K562 (cell line): ENCODE data around the gene CPSF4L. TPM values are rescaled to one million over a fixed set of nuclear protein-coding genes. Genes with fewer than 3 reads are reported as not detected.

ENCODE experiments used
- ATAC-seq: fragments of 200-7000 bp; cut with Tn5 transposase; 3 replicates; pipeline ENCODE4 v1.9.1; 2020; ENCODE audit warnings: moderate library complexity
- BruUV-seq: library from RNA; stranded (reverse); fragments of 400-500 nt; replicated peaks from 2 replicates; lab custom pipeline; 2021; lab: Mats Ljungman, UMichigan
- CTCF ChIA-PET: fragments of 300-600 bp; formaldehyde crosslinking; extraction: SDS; loops from one replicate; lab custom pipeline; 2021; ENCODE audit warnings: low intra/inter-chr PET ratio; lab: Yijun Ruan, JAX
- POLR2A ChIA-PET: fragments of 300-600, 350-650 bp; sonication (Branson Sonifier 250); formaldehyde crosslinking; extraction: SDS; loops from one replicate; lab custom pipeline; 2021; ENCODE audit warnings: antibody characterized with exemption, inconsistent platforms; lab: Yijun Ruan, JAX
- DNase-seq, 4 experiments: peaks; one replicate each; pipeline versions ENCODE4 v3.0.0 to v3.0.0-alpha.2; 2011 to 2018; ENCODE audit warnings: low spot score in 3 of 4, mixed read lengths in 3 of 4; ENCODE audit errors: extremely low read depth in 1 of 4
- FAIRE-seq: peaks from 2 replicates; lab custom pipeline; 2011; peaks lifted over from hg19 to GRCh38; lab: Jason Lieb, UNC
- H2AFZ ChIP-seq: 2 replicates; pipeline ENCODE4 v1.6.0; 2011; ENCODE audit warnings: low read depth, low read length, control low read depth, inconsistent platforms
- H3K27ac ChIP-seq: fragments of 200-600 bp; 3 replicates; pipeline ENCODE4 v1.8.0; 2011; ENCODE audit warnings: low read depth, mild to moderate bottlenecking, control low read depth, inconsistent platforms, low read length, moderate library complexity, mixed read lengths; ENCODE audit errors: extremely low read depth
- H3K27me3 ChIP-seq, 2 experiments: fragments of 300-600 bp in 1 of 2; 2 replicates in 1 of 2; 3 replicates in 1 of 2; pipeline versions ENCODE4 v1.6.0 to v1.8.0; 2011; ENCODE audit warnings: inconsistent platforms in 2 of 2, low read length in 2 of 2, mild to moderate bottlenecking in 1 of 2, mixed read lengths in 1 of 2, moderate library complexity in 1 of 2; ENCODE audit not compliant: control insufficient read depth in 2 of 2, insufficient read depth in 2 of 2
- H3K36me3 ChIP-seq: fragments of 300-600 bp; 3 replicates; pipeline ENCODE4 v1.8.0; 2011; ENCODE audit warnings: mild to moderate bottlenecking, low read length, inconsistent platforms; ENCODE audit not compliant: control insufficient read depth, insufficient read depth
- H3K4me1 ChIP-seq, 2 experiments: fragments of 200-600 bp in 1 of 2; replicated peaks in 1 of 2; 2 replicates in 1 of 2; 3 replicates in 1 of 2; pipeline versions ENCODE4 v1.5.1 to v1.8.0; 2011; ENCODE audit warnings: inconsistent platforms in 2 of 2, low read length in 2 of 2, mild to moderate bottlenecking in 1 of 2, mixed read lengths in 1 of 2, moderate library complexity in 1 of 2; ENCODE audit not compliant: control insufficient read depth in 2 of 2, insufficient read depth in 2 of 2
- H3K4me2 ChIP-seq: 2 replicates; pipeline ENCODE4 v1.6.1; 2011; ENCODE audit warnings: low read length, control low read depth, inconsistent platforms, mixed read lengths; ENCODE audit not compliant: insufficient read depth
- H3K4me3 ChIP-seq: fragments of 200-600 bp; sonication (generic), shearing (Covaris generic); 2 replicates; pipeline ENCODE4 v1.5.1; 2016; ENCODE audit warnings: control low read depth, inconsistent platforms
- H3K79me2 ChIP-seq: fragments of 200-600 bp; 3 replicates; pipeline ENCODE4 v1.8.0; 2011; ENCODE audit warnings: low read length, inconsistent platforms; ENCODE audit not compliant: control insufficient read depth, insufficient read depth
- H3K9ac ChIP-seq, 2 experiments: 2 replicates each; pipeline versions ENCODE4 v1.6.0 to v1.6.1; 2011; ENCODE audit warnings: low read depth in 2 of 2, low read length in 2 of 2, control low read depth in 1 of 2, inconsistent platforms in 1 of 2, mild to moderate bottlenecking in 1 of 2, mixed read lengths in 1 of 2; ENCODE audit not compliant: insufficient read depth in 1 of 2
- H3K9me1 ChIP-seq: one replicate; pipeline ENCODE4 v1.6.0; 2011; ENCODE audit warnings: inconsistent platforms, mild to moderate bottlenecking, low read length, moderate library complexity; ENCODE audit not compliant: control insufficient read depth, insufficient read depth
- H3K9me3 ChIP-seq: replicated peaks from 2 replicates; pipeline ENCODE4 v1.5.1; 2011; ENCODE audit warnings: low read depth, low read length, inconsistent platforms; ENCODE audit not compliant: control insufficient read depth, insufficient read depth
- H4K20me1 ChIP-seq: replicated peaks from 2 replicates; pipeline ENCODE4 v1.6.1; 2011; ENCODE audit warnings: low read length, inconsistent platforms, mixed read lengths; ENCODE audit not compliant: control insufficient read depth, insufficient read depth
- NR2C2 ChIP-seq, 2 experiments: fragments of 200-800 bp in 1 of 2; sonication (Bioruptor generic) in 1 of 2; sonication (generic) in 1 of 2; formaldehyde crosslinking in 1 of 2; IDR thresholded peaks; 2 replicates each; pipeline versions ENCODE4 v1.6.1 to v1.8.0; 2016 to 2022; ENCODE audit warnings: mild to moderate bottlenecking in 1 of 2, missing compliant biosample characterization in 1 of 2, missing genetic modification characterization in 1 of 2, missing genetic modification reagents in 1 of 2
- PHF20 ChIP-seq: fragments of 450-650 bp; IDR thresholded peaks from 2 replicates; pipeline ENCODE4 v1.6.1; 2018; ENCODE audit not compliant: partially characterized antibody
- SAP30 ChIP-seq: fragments of 200-600 bp; sonication (generic); IDR thresholded peaks from 2 replicates; pipeline ENCODE4 v1.6.1; 2012; ENCODE audit warnings: borderline replicate concordance, low read depth, mild to moderate bottlenecking, moderate library complexity, low read length, control low read depth, inconsistent platforms; ENCODE audit not compliant: insufficient read depth, poor library complexity, severe bottlenecking
- SMARCC2 ChIP-seq: fragments of 450-650 bp; IDR thresholded peaks from 2 replicates; pipeline ENCODE4 v1.6.1; 2017; ENCODE audit warnings: antibody characterized with exemption, moderate library complexity, mild to moderate bottlenecking, low read depth
- TEAD1 ChIP-seq, 2 experiments: fragments of 450-650 bp in 1 of 2; sonication (generic) in 1 of 2; formaldehyde crosslinking; IDR thresholded peaks; 2 replicates each; pipeline versions ENCODE4 v1.4.0 to v1.8.0; 2020 to 2022; ENCODE audit warnings: mild to moderate bottlenecking in 2 of 2, missing genetic modification reagents in 1 of 2
- TGIF2 ChIP-seq: sonication (generic); formaldehyde crosslinking; IDR thresholded peaks from 2 replicates; pipeline ENCODE4 v1.8.1; 2022; ENCODE audit warnings: mild to moderate bottlenecking, missing genetic modification reagents, moderate library complexity
- WGBS: fragments of 100-300 bp; shearing (Covaris generic); methylation state at CpG from one replicate; pipeline ENCODE4 v1.1.6; 2016; ENCODE audit warnings: low coverage, mixed read lengths; ENCODE audit not compliant: insufficient coverage; ENCODE audit errors: missing lambda C conversion rate; 5-methylcytosine and 5-hydroxymethylcytosine counted together
- in situ Hi-C: fragments of 300-500 bp; cut with MboI; formaldehyde crosslinking; loops from 4 replicates; pipeline ENCODE4 v1.15.0; 2018; ENCODE audit warnings: inconsistent platforms, mixed read lengths
- intact Hi-C: fragments of 100-400 bp; cut with micrococcal nuclease; formaldehyde crosslinking; loops from 2 replicates; pipeline ENCODE4 v1.14.2; 2022
- polyA plus RNA-seq, 8 experiments: library from polyadenylated mRNA; depleted of rRNA in 4 of 8; stranded (reverse) in 5 of 8; unstranded in 3 of 8; fragments of >200 nt; fragmentation: Nextera tagmentation in 2 of 8; fragmentation: Illumina TruSeq in 1 of 8; extraction: Ambion mirVana in 2 of 8; extraction: Trizol in 1 of 8; gene quantifications; 2 replicates each; pipeline versions ENCODE4 v1.2.1 to v1.2.3, GENCODE V29; 2011 to 2014; ENCODE audit warnings: inconsistent platforms in 1 of 8, missing spikeins in 1 of 8
- total RNA-seq, 7 experiments: library from RNA; depleted of rRNA in 6 of 7; stranded (reverse); fragments of >200 nt in 6 of 7; fragmentation: Illumina TruSeq in 2 of 7; extraction: Trizol in 2 of 7; gene quantifications; 2 replicates each; pipeline versions ENCODE4 v1.2.1 to v1.2.3, GENCODE V29; 2011 to 2021; ENCODE audit warnings: low replicate concordance in 1 of 7
- TF ChIP-seq, protein P1 (sequence below): sonication (generic); formaldehyde crosslinking; IDR thresholded peaks from 2 replicates; pipeline ENCODE4 v1.8.1; 2022; ENCODE audit warnings: missing genetic modification reagents
- TF ChIP-seq, protein P2 (sequence below): sonication (generic); formaldehyde crosslinking; IDR thresholded peaks from 2 replicates; pipeline ENCODE4 v1.8.0; 2022; ENCODE audit warnings: mild to moderate bottlenecking, missing genetic modification reagents

CPSF4L gene
- total and polyA plus RNA-seq, 9 of the 15 experiments (the other 6 are each of a cell fraction or from before 2014, with no cell fraction given) = not detected

DNA sequence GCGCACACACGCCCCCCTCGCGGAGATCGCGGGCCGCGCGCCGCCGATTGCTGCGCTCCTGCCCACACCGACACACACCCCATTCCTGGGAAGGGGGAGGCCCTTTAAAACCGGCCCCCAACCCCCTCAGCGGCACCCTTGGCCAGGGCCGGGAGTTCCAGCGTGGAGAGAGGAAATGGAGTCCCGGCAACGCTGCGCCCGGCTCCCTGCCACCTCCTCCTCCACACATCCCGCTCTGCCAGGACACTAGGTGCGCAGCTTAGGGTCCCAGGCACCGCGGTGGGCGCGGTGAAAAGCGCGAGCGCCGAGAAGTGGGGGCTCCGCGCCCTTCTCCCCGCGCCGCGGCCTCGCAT, 49.7 kb upstream of the CPSF4L start:
- Histone ChIP-seq H4K20me1 (no peaks in the 10 kb centered on the region), H2AFZ (peak overlapping the region; percentile 92), H3K4me2 (peak overlapping the region; percentile 81), H3K27ac (peak overlapping the region; percentile 70), H3K27me3 (no peaks in the 10 kb centered on the region), H3K9me1 (peaks cover 3% of the 10 kb centered on the region), H3K4me1 (peaks cover 28 to 55% of the 10 kb centered on the region in 2 experiments), H3K9ac (peak overlapping the region; percentile 69 to 94), H3K36me3 (peaks cover 7% of the 10 kb centered on the region; the same call in 1 of the 3 replicates), H3K9me3 (no peaks in the 10 kb centered on the region), H3K4me3 (peak overlapping the region; percentile 77), H3K79me2 (peaks cover 43% of the 10 kb centered on the region)
- ATAC-seq = peak; percentile 25
- peak in 2 of 4 experiments; percentile 41 to 52 for DNase-seq
- ChIA-PET CTCF (interaction anchor here (0.5 to 2.6 kb wide), 3 partner anchors 13 to 89 kb away, joined by 3 to 14 read pairs (median 3); no protein-coding TSS in a partner anchor), POLR2A (interaction anchor here (1.0 to 1.6 kb wide), 6 partner anchors 8 to 36 kb away, joined by 3 to 7 read pairs (median 6); no protein-coding TSS in a partner anchor)
- 2% methylated on average over 25 of the region's 38 CpGs for WGBS
- intact Hi-C loops = loop anchor here (1.0 to 5.0 kb wide), 3 partner anchors 54 to 79 kb away; a partner anchor contains a TSS
- in situ Hi-C loops = no loop called here
- no peak for FAIRE-seq
- BruUV-seq = no TSS peak
- peak; percentile 33; the same call in 1 of the 2 replicates for TF ChIP-seq SMARCC2
- TF ChIP-seq SAP30 = peak; percentile 83
- 0 out of 2 replicates have a peak, but pooled peaks have one; percentile 23 for TF ChIP-seq NR2C2 (CRISPR knock-in tag; IDR thresholded peaks at IDR 0.05)
- no peak for TF ChIP-seq NR2C2 (tag; IDR thresholded peaks at IDR 0.05)
- TF ChIP-seq, protein P1, sequence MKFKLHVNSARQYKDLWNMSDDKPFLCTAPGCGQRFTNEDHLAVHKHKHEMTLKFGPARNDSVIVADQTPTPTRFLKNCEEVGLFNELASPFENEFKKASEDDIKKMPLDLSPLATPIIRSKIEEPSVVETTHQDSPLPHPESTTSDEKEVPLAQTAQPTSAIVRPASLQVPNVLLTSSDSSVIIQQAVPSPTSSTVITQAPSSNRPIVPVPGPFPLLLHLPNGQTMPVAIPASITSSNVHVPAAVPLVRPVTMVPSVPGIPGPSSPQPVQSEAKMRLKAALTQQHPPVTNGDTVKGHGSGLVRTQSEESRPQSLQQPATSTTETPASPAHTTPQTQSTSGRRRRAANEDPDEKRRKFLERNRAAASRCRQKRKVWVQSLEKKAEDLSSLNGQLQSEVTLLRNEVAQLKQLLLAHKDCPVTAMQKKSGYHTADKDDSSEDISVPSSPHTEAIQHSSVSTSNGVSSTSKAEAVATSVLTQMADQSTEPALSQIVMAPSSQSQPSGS = 0 out of 2 replicates have a peak, but pooled peaks have one; percentile 23
- TF ChIP-seq, protein P2, sequence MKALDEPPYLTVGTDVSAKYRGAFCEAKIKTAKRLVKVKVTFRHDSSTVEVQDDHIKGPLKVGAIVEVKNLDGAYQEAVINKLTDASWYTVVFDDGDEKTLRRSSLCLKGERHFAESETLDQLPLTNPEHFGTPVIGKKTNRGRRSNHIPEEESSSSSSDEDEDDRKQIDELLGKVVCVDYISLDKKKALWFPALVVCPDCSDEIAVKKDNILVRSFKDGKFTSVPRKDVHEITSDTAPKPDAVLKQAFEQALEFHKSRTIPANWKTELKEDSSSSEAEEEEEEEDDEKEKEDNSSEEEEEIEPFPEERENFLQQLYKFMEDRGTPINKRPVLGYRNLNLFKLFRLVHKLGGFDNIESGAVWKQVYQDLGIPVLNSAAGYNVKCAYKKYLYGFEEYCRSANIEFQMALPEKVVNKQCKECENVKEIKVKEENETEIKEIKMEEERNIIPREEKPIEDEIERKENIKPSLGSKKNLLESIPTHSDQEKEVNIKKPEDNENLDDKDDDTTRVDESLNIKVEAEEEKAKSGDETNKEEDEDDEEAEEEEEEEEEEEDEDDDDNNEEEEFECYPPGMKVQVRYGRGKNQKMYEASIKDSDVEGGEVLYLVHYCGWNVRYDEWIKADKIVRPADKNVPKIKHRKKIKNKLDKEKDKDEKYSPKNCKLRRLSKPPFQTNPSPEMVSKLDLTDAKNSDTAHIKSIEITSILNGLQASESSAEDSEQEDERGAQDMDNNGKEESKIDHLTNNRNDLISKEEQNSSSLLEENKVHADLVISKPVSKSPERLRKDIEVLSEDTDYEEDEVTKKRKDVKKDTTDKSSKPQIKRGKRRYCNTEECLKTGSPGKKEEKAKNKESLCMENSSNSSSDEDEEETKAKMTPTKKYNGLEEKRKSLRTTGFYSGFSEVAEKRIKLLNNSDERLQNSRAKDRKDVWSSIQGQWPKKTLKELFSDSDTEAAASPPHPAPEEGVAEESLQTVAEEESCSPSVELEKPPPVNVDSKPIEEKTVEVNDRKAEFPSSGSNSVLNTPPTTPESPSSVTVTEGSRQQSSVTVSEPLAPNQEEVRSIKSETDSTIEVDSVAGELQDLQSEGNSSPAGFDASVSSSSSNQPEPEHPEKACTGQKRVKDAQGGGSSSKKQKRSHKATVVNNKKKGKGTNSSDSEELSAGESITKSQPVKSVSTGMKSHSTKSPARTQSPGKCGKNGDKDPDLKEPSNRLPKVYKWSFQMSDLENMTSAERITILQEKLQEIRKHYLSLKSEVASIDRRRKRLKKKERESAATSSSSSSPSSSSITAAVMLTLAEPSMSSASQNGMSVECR = peak; percentile 71
- TF ChIP-seq TEAD1 (CRISPR knock-in tag; IDR thresholded peaks at IDR 0.05) = peak in 1 of 2 experiments; percentile 69; a peak in 2 of 4 replicates
- peak; percentile 80 for TF ChIP-seq TGIF2 (CRISPR knock-in tag)
- TF ChIP-seq PHF20 = peak; percentile 28
